ENCODE measurements around the gene SLC28A3. TPM values are rescaled to one million over a fixed set of nuclear protein-coding genes. Genes with fewer than 3 reads are reported as not detected.

The SLC28A3 gene
- total and polyA plus RNA-seq, 10 of the 15 experiments (the other 5 are each of a cell fraction or from before 2014, with no cell fraction given) = 0.03 to 0.39 (median 0.07) TPM; not detected in 2

DNA sequence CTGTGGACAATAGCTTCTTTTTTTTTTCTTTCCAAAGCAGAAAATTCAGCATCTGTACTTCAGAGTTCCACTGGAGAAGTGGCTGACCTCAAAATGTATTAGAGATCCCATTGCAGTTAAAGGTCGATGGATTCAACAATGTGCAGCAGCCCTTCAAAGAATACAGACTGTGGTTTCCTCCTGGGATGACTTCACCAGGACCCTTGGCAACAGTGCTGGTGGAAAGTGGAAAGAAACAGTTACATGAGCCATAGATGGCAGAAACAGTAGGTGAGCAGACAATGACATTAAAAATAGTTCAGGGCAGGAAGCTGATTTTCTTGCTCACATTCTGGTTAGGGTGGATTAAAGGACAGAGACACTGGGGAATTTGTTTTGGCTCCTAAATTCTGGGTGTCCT lies 62.4 kb downstream of the SLC28A3 start:
- Histone ChIP-seq H2AFZ (ENCODE audit: control insufficient read depth, low read depth, low read length) (no peak overlapping the region), H3K79me2 (ENCODE audit: control insufficient read depth, insufficient read depth, low read length) (no peaks in the 10 kb centered on the region), H4K20me1 (ENCODE audit: control insufficient read depth, insufficient read depth) (no peaks in the 10 kb centered on the region), H3K27ac (ENCODE audit: control insufficient read depth, insufficient read depth) (no peak overlapping the region), H3K4me2 (ENCODE audit: control insufficient read depth, insufficient read depth) (no peak overlapping the region), H3K9ac (ENCODE audit: control insufficient read depth, insufficient read depth, low read length) (no peak overlapping the region), H3K4me3 (no peak overlapping the region), H3K36me3 (ENCODE audit: control insufficient read depth in 2 of 2, insufficient read depth in 2 of 2, low read length in 1 of 2) (no peaks in the 10 kb centered on the region), H3K27me3 (replicated peaks in 1 of 2; ENCODE audit: control insufficient read depth in 2 of 2, insufficient read depth in 2 of 2, low read length in 1 of 2) (no peaks in the 10 kb centered on the region), H3K4me1 (ENCODE audit: control insufficient read depth, insufficient read depth, low read length) (no peaks in the 10 kb centered on the region), H3K9me3 (replicated peaks; ENCODE audit: control insufficient read depth, insufficient read depth, low read length) (no peaks in the 10 kb centered on the region)
- WGBS (ENCODE audit: insufficient coverage, insufficient replicate concordance, low lambda C conversion rate, missing lambda C conversion rate) = 5% methylated on average over 1 of the region's 1 CpG
- intact Hi-C loops (cut with micrococcal nuclease; ENCODE audit: unreplicated experiment) = no loop called here
- ChIA-PET RAD21 (ENCODE audit: unreplicated experiment) (no interaction called here), CTCF (interaction anchor here (0.9 to 1.5 kb wide), 3 partner anchors 17 to 37 kb away, joined by 4 read pairs; no protein-coding TSS in a partner anchor), POLR2A (no interaction called here), SMC1A (ENCODE audit: uncharacterized antibody, unreplicated experiment) (interaction anchor here (1.6 to 1.9 kb wide), 2 partner anchors 16 to 24 kb away, joined by 3 to 7 read pairs; no protein-coding TSS in a partner anchor)
- ATAC-seq (no peak), DNase-seq (ENCODE audit: low read depth, low spot score) (no peak), FAIRE-seq (no peak)
- in situ Hi-C loops (cut with MboI) = no loop called here
- BruUV-seq (replicated peaks) = no TSS peak
- no peak for TF ChIP-seq IRF4 (IDR thresholded peaks at IDR 0.05; ENCODE audit: low read depth, low read length)
- no peak for TF ChIP-seq GATAD2B (conservative IDR thresholded peaks at IDR 0.05; ENCODE audit: low read depth)
- TF ChIP-seq, protein P1, sequence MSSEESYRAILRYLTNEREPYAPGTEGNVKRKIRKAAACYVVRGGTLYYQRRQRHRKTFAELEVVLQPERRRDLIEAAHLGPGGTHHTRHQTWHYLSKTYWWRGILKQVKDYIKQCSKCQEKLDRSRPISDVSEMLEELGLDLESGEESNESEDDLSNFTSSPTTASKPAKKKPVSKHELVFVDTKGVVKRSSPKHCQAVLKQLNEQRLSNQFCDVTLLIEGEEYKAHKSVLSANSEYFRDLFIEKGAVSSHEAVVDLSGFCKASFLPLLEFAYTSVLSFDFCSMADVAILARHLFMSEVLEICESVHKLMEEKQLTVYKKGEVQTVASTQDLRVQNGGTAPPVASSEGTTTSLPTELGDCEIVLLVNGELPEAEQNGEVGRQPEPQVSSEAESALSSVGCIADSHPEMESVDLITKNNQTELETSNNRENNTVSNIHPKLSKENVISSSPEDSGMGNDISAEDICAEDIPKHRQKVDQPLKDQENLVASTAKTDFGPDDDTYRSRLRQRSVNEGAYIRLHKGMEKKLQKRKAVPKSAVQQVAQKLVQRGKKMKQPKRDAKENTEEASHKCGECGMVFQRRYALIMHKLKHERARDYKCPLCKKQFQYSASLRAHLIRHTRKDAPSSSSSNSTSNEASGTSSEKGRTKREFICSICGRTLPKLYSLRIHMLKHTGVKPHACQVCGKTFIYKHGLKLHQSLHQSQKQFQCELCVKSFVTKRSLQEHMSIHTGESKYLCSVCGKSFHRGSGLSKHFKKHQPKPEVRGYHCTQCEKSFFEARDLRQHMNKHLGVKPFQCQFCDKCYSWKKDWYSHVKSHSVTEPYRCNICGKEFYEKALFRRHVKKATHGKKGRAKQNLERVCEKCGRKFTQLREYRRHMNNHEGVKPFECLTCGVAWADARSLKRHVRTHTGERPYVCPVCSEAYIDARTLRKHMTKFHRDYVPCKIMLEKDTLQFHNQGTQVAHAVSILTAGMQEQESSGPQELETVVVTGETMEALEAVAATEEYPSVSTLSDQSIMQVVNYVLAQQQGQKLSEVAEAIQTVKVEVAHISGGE (CRISPR knock-in tag; IDR thresholded peaks at IDR 0.05) = no peak
- no peak for TF ChIP-seq SPI1 (IDR thresholded peaks at IDR 0.05; ENCODE audit: borderline replicate concordance, insufficient read depth, low read depth, low read length)
- TF ChIP-seq FOXK2 (IDR thresholded peaks at IDR 0.05) = no peak
- TF ChIP-seq NRF1 (conservative IDR thresholded peaks at IDR 0.05; ENCODE audit: low read depth, low read length) = no peak
- TF ChIP-seq ZZZ3 (IDR thresholded peaks at IDR 0.05; ENCODE audit: control insufficient read depth, insufficient read length, low read depth) = no peak
- no peak for TF ChIP-seq HDGF (IDR thresholded peaks at IDR 0.05)
- no peak for TF ChIP-seq BCL11A (IDR thresholded peaks at IDR 0.05; ENCODE audit: low read depth, low read length)
- TF ChIP-seq, protein P2, sequence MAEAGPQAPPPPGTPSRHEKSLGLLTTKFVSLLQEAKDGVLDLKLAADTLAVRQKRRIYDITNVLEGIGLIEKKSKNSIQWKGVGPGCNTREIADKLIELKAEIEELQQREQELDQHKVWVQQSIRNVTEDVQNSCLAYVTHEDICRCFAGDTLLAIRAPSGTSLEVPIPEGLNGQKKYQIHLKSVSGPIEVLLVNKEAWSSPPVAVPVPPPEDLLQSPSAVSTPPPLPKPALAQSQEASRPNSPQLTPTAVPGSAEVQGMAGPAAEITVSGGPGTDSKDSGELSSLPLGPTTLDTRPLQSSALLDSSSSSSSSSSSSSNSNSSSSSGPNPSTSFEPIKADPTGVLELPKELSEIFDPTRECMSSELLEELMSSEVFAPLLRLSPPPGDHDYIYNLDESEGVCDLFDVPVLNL (IDR thresholded peaks at IDR 0.05; ENCODE audit: low read depth, low read length) = no peak
- TF ChIP-seq BRCA1 (IDR thresholded peaks at IDR 0.05; ENCODE audit: low read depth, low read length) = no peak
- TF ChIP-seq PAX5 (IDR thresholded peaks at IDR 0.05; ENCODE audit: borderline replicate concordance, low read depth, low read length) = no peak

Data from GM12878 (cell line).